SW 1271 (cell line): ENCODE measurements around the gene YBX1.
"Not testable (repeated sequence)": the region's sequence is repeated elsewhere in the genome, so short reads cannot be mapped to it uniquely, and the experiment has no call there.

ENCODE experiments used
- DNase-seq, 2 experiments: peaks; one replicate each; lab custom pipeline; 2025; lab: John Stamatoyannopoulos, UW

The YBX1 gene

DNA sequence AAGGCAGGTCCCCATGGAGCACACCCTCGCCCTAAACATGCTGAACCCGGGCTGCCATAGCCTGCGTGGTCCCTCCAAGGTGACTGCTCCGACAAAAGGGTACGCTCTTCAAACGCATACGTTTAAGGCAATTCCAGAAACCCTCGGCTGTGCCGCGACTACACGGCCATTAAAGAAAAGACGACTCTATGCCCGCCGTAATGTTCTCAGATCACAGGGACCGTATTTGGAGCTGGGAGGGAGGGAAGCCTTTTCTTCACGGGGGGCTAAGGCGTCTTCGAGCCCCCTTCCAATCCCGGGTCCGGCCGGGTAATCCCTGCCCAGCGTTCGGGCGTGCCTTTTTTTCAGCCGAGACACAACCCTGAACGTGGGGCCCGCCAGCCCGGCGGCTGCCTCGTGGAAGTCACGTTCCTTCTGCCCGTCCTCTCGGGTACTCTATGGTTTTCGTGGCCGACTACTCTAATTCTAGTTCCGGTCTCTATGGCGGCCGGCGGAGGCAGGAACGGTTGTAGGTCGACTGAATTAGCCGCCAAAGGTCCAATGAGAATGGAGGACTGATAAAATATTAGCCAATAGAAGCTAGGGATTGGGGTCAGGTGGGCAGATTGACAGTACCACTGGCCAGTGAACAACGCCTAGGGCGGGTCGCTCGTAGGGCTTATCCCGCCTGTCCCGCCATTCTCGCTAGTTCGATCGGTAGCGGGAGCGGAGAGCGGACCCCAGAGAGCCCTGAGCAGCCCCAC is at the start of gene YBX1:
Gene YBX1 (plus strand): TSS at position 678 of the 743 bp plus-strand sequence. CDS start 148 bp downstream, outside the sequence.
- DNase-seq = peak; percentile 92 to 98

- no peak for DNase-seq
Observed at GRCh38 chr1:42639116-42639515, 43.1 kb upstream of the YBX1 start.

- no peak for DNase-seq
Observed at GRCh38 chr1:42646056-42646455, 36.2 kb upstream of the YBX1 start.

GRCh38 chr1:42657201-42657600 is 25.0 kb upstream of the YBX1 start:
- DNase-seq = no peak

GRCh38 chr1:42657981-42658876 is 24.0 kb upstream of the YBX1 start, which contains the start of gene PPIH:
Gene PPIH (plus strand): TSS chr1:42658423. CDS start chr1:42658447, 24 bp downstream.
- peak; percentile 65 to 87 for DNase-seq

DNA sequence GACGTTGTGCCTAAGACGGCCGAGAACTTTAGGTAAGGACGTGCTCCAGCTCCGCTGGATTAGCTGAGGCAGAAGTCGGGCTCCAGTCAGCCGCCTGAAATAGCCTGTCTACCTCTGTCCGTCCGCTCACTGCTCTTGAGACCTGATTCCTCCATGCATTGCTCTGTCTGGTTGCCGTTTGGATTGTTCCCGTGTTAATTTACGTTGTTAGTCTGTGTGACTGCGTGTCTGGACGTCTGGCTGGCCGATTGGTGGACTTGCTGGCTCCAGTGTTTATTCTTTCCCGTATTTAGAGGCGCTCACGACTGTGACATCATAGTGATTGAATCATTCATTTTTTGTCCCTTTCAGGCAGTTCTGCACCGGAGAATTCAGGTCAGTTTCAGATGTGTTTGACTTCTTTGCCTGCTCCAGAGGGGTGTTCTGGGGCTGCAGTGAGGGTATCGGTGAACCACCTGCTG is 23.3 kb upstream of the YBX1 start:
- DNase-seq = peak in 1 of 2 experiments; percentile 28

DNA sequence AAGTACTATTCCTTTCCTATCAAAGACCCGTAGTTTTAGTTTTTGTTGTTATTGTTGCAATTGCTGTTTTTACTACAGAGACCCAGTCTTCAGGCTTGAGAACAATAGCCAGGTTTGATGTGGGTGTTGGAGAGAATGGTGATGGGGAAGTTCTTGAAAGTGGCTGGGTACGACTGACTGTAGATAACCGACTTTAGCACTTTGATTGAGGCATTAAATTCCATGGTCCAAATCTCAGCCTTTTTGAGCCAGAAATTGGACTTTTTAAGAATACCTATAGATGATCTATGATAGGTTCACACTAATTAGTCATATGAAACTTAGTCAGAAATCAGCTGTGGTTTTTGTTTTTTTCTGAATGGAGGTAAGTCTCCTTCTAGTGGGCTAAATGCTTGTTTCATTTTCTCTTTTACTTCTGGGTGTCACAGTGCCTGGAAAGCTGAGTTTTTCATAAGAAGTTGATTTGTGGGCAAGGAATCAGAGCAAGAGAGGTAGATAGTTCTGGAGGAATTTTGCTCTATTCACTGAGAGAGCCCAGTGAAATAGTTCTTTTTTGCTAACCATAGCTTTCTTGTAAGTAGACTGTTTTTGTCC is 21.2 kb upstream of the YBX1 start:
- DNase-seq = no peak

DNA sequence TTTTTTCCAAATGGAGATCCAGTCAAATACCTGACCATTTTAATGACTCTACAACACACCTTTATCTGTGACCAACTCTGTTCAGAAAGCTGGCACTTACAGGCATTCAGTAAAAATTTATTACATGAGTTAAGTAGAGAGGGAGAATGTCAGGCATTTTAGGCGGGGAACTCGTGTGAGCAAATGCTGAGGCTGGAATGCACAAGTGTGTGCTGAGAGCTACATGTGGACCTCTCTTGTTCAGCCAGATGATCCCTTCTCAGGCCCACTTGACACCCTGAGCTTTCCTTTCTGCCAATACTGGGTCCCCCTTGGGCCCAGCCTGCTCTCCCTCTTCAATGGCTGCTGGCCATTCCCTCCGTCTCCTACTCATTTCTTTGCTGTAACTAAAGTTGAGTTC is 12.3 kb upstream of the YBX1 start:
- DNase-seq = no peak

- no peak for DNase-seq
Observed at GRCh38 chr1:42670425-42670824, 11.8 kb upstream of the YBX1 start.

DNA sequence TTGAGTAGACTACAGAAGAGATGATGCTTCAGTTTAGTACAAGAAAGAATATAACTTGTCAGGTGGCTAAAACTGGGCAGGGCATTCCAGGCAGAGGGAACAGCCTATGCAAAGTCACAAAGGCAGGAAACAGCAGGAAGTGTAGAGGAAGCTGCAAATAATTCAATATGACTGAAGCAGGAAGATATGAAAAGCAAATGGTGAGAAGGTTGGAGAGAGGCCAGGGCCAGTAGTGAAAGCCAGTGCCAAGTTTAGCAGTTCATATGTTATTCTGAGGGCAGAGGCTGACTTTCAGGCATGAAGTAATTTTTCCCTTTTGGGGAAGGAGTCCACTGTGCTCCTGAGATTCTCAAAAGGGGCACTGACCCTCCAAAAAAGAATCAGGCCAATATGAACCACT is 8.0 kb upstream of the YBX1 start:
- DNase-seq = no peak

GRCh38 chr1:42674682-42675081 is 7.5 kb upstream of the YBX1 start:
- DNase-seq = no peak

- DNase-seq = no peak
Observed at GRCh38 chr1:42675467-42675866, 6.8 kb upstream of the YBX1 start.

DNA sequence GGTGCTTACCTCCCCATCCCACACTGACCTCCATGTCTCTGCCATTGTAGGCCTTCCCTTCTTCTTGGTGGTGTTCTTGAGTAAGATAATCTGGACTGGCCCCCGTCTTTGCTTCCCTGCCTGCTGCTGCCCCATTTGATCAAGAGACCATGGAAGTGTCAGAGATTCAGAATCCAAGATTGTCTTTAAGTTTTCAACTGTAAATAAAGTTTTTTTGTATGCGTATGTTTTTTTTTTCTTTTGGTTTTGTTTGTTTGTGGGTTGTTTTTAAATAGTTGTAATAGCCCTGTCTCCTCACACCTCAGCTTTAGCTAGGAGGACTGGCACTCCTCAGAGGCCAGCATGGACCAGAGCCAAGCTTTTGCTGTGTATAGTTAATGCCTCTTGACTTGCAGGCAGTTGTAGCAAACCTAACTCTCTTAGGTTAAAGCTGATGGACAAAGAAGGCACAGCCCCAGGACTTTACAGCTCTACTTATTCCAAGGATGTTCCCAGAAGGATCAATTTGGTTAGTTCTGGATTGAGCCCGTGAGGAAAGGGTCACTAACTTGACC is 5.6 kb upstream of the YBX1 start:
- no peak for DNase-seq

DNA sequence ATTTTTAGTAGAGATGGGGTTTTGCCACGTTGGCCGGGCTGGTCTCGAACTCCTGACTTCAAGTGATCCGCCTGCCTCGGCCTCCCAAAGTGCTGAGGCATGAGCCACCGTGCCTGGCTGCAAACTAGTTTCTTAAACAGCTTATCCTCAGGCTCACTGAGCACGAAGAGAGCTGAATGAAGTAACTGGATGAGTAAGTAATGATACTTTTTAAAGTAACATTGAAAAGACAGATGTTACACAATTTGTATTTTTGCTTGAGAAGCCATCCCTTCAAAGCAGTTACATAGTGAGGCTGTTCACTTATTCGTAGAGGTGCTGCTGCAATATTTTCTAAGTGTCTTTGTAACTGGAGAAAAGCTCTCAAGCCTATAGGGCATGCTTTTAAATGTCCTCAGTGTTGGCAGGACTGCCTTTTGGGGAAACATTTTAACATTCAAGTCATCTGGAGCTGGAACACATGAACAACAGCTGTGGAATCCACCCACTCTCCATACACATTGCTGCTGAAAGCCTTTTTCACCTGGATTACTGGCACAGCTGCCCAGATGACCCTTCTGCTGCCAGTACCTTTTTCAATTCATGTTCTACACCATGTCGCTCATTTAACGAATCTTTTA is 2.7 kb upstream of the YBX1 start:
- no peak for DNase-seq

DNA sequence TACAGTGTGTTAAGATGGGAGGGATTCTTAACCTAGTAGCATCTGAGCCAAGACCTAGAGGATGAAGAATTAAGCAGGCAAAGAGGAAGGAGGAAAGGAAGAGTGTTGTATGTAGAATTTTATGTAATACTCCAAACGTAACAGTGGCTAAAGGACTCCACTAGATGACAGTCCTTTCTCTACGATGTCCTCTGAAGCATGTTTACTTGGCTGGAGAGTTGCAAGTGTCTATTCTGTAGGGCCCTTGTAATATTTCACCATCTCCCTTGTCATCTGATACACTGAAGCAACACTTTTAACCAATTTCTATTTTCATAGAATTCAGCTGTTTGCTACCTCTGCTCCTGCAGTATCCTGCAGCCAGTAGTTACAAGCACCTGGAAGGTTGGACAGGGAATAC is 2.2 kb upstream of the YBX1 start:
- no peak for DNase-seq

- peak in 1 of 2 experiments; percentile 21 for DNase-seq
Observed at GRCh38 chr1:42680921-42681683, 1.1 kb upstream of the YBX1 start.

- not testable (repeated sequence) for DNase-seq
Observed at GRCh38 chr1:42682484-42682738, 193 bp downstream of the YBX1 start.

GRCh38 chr1:42682739-42683531 is 717 bp downstream of the YBX1 start:
- peak in 1 of 2 experiments; percentile 13 for DNase-seq

- DNase-seq = peak in 1 of 2 experiments; percentile 32
Observed at GRCh38 chr1:42684139-42684538, 1.9 kb downstream of the YBX1 start.

DNA sequence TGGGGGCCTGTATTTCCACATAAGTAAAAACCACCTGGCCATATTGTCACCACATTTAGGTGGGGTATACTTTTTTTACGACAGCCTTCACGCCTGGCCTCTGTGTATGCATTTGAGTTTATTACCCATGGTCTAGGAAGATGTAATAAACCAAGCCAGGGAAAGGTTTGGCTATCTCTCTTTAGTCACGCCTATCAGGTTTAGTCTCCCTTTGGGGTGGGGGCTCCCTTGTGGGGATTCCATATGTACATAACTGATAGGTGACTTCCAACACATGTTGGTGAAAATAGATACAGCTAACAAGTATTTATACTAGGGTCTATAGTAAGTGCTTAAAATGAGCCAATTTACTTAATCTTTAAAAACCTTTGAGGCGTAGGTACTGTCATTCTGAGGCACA is 4.2 kb downstream of the YBX1 start:
- DNase-seq = no peak
